Karpas-422 (cell line): ENCODE results near the gene F8. TPM values are rescaled to one million over a fixed set of nuclear protein-coding genes. Genes with fewer than 3 reads are reported as not detected.
A peak's percentile ranks its signal among the peaks of the same experiment; 100 is the strongest.

Experiments used
- DNase-seq: peaks from one replicate; pipeline ENCODE4 v3.0.0-alpha.2; 2015
- H2AFZ ChIP-seq: fragments of 200-600 bp; sonication (generic); 2 replicates; pipeline ENCODE4 v1.6.1; 2014; ENCODE audit warnings: antibody characterized with exemption, low read length, mixed read lengths
- H3K27ac ChIP-seq: fragments of 200-600 bp; sonication (generic); 2 replicates; pipeline ENCODE4 v1.5.1; 2014; ENCODE audit warnings: mild to moderate bottlenecking, low read length, moderate library complexity
- H3K27me3 ChIP-seq: fragments of 200-600 bp; sonication (generic); 2 replicates; pipeline ENCODE4 v1.6.1; 2014; ENCODE audit warnings: low read length, mixed read lengths
- H3K36me3 ChIP-seq: fragments of 200-600 bp; sonication (generic); 2 replicates; pipeline ENCODE4 v1.6.1; 2014; ENCODE audit warnings: low read length, mixed read lengths; ENCODE audit not compliant: insufficient read depth
- H3K4me1 ChIP-seq: fragments of 200-600 bp; sonication (generic); 2 replicates; pipeline ENCODE4 v1.6.1; 2014; ENCODE audit warnings: mild to moderate bottlenecking, low read length, mixed read lengths
- H3K4me2 ChIP-seq: fragments of 200-600 bp; sonication (generic); 2 replicates; pipeline ENCODE4 v1.6.1; 2014; ENCODE audit warnings: low read length, low read depth, mild to moderate bottlenecking; ENCODE audit not compliant: poor library complexity, severe bottlenecking
- H3K4me3 ChIP-seq: fragments of 200-600 bp; sonication (generic); 2 replicates; pipeline ENCODE4 v1.5.1; 2014; ENCODE audit warnings: mild to moderate bottlenecking, antibody characterized with exemption, low read length, mixed read lengths
- H3K79me2 ChIP-seq: fragments of 200-600 bp; sonication (generic); 2 replicates; pipeline ENCODE4 v1.6.1; 2014; ENCODE audit warnings: mild to moderate bottlenecking, low read length, mixed read lengths
- H3K9ac ChIP-seq: fragments of 200-600 bp; sonication (generic); 2 replicates; pipeline ENCODE4 v1.6.0; 2014; ENCODE audit warnings: low read length
- H3K9me2 ChIP-seq: fragments of 200-600 bp; sonication (generic), shearing (Covaris generic); replicated peaks from 2 replicates; pipeline ENCODE4 v1.6.0; 2014; ENCODE audit warnings: mild to moderate bottlenecking, low read length, moderate library complexity; ENCODE audit not compliant: insufficient read depth
- H3K9me3 ChIP-seq: fragments of 300-700, 200-600 bp; sonication (generic); 2 replicates; pipeline ENCODE4 v1.6.1; 2014; ENCODE audit warnings: low read length, mixed read lengths
- H4K20me1 ChIP-seq: fragments of 200-600 bp; sonication (generic); 2 replicates; pipeline ENCODE4 v1.6.1; 2014; ENCODE audit warnings: mild to moderate bottlenecking, antibody characterized with exemption, low read length, low read depth; ENCODE audit not compliant: insufficient read depth
- total RNA-seq: library from RNA; depleted of rRNA; stranded (reverse); fragments of >200 nt; shearing (Covaris generic); gene quantifications from 2 replicates; pipeline ENCODE4 v1.2.3, GENCODE V29; 2014; ENCODE audit warnings: low replicate concordance

The F8 gene
- total RNA-seq, 1 experiment from 2014 or later: 4.1 TPM

DNA sequence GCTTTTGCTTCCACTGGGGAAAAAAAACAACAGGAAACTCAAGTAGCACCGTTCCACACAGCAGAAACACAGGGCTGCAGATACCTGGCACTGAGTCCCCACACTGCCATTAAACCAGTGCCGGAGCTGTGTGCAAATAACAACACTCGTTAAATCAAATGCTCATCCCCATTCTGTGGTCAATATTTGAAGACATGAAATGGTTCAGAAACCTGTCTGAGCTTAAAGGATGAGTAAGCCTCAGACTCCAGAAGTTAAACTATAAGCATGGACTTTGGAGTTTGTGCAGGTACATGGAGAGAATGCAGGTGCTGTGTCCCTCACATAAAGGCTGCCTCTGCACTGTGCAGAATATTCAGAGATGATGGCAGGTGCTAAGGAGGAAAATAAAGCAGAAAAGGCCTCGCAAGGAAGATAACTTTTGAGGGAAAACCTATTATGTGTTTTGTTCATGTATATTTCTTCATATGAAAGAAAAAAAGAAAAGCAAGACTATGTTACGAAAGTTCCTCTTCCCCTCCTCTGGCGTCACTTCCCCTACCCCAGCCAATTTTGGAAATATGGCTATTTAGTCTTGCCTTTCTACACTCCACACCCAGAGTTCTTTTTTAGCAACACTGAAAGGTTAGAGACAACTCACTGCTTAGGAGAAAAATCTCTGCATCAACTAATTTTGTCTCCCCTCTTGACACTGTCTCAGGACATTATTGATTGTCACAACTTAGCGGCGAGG is 221.9 kb downstream of the F8 start:
- Histone ChIP-seq H3K27ac (no peak overlapping the region), H3K36me3 (no peaks in the 10 kb centered on the region), H3K4me3 (no peak overlapping the region), H3K9ac (no peak overlapping the region), H3K4me1 (peaks cover 11% of the 10 kb centered on the region), H3K9me3 (no peaks in the 10 kb centered on the region), H2AFZ (peak overlapping the region; percentile 53; the same call in 1 of the 2 replicates), H3K79me2 (no peaks in the 10 kb centered on the region), H3K4me2 (no peak overlapping the region), H3K27me3 (no peaks in the 10 kb centered on the region), H4K20me1 (no peaks in the 10 kb centered on the region), H3K9me2 (no peaks in the 10 kb centered on the region)
- no peak for DNase-seq

GRCh38 chrX:154799556-154800348 is 222.8 kb downstream of the F8 start:
- Histone ChIP-seq H3K27me3 (no peaks in the 10 kb centered on the region), H3K27ac (no peak overlapping the region), H3K4me1 (peaks cover 4% of the 10 kb centered on the region), H2AFZ (no peak overlapping the region), H3K4me2 (no peak overlapping the region), H3K9me2 (no peaks in the 10 kb centered on the region), H3K9ac (no peak overlapping the region), H3K79me2 (no peaks in the 10 kb centered on the region), H3K4me3 (no peak overlapping the region), H3K9me3 (no peaks in the 10 kb centered on the region), H3K36me3 (no peaks in the 10 kb centered on the region), H4K20me1 (no peaks in the 10 kb centered on the region)
- DNase-seq: no peak

GRCh38 chrX:154797006-154797405 is 225.5 kb downstream of the F8 start:
- Histone ChIP-seq H3K4me2 (no peak overlapping the region), H2AFZ (no peak overlapping the region), H4K20me1 (no peaks in the 10 kb centered on the region), H3K27ac (no peak overlapping the region), H3K9ac (no peak overlapping the region), H3K36me3 (no peaks in the 10 kb centered on the region), H3K9me2 (no peaks in the 10 kb centered on the region), H3K4me3 (no peak overlapping the region), H3K27me3 (no peaks in the 10 kb centered on the region), H3K4me1 (peaks cover 4% of the 10 kb centered on the region), H3K9me3 (no peaks in the 10 kb centered on the region), H3K79me2 (no peaks in the 10 kb centered on the region)
- DNase-seq: no peak

DNA sequence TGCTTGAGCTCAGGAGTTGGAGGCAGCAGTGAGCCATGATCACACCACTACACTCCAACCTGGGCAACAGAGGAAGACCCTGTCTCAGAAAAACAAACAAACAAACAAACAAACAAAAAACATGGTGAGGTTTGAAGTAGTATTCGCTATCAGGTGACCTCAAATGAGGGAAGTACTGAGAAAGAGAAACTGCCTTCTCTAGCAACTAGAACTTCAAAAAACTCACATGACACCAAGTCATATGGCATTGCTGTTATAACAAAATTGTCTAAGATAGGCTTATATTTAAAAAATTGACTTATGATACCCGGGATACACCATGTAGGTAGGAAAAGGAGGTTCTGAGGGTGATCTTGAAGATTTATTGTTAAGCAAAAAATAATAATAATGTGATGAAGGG is 227.5 kb downstream of the F8 start:
- Histone ChIP-seq H2AFZ (no peak overlapping the region), H3K36me3 (no peaks in the 10 kb centered on the region), H3K4me1 (no peaks in the 10 kb centered on the region), H3K9me2 (no peaks in the 10 kb centered on the region), H4K20me1 (no peaks in the 10 kb centered on the region), H3K9me3 (no peaks in the 10 kb centered on the region), H3K27ac (no peak overlapping the region), H3K4me2 (no peak overlapping the region), H3K79me2 (no peaks in the 10 kb centered on the region), H3K27me3 (no peaks in the 10 kb centered on the region), H3K4me3 (no peak overlapping the region), H3K9ac (no peak overlapping the region)
- no peak for DNase-seq

GRCh38 chrX:154793084-154793795 is 229.3 kb downstream of the F8 start:
- H3K27ac ChIP-seq: no peak overlapping the region
- no peaks in the 10 kb centered on the region for H3K9me3 ChIP-seq
- no peak overlapping the region for H3K4me2 ChIP-seq
- H3K4me1 ChIP-seq: no peaks in the 10 kb centered on the region
- DNase-seq: no peak
- H4K20me1 ChIP-seq: no peaks in the 10 kb centered on the region
- H3K27me3 ChIP-seq: no peaks in the 10 kb centered on the region
- H3K36me3 ChIP-seq: no peaks in the 10 kb centered on the region
- no peak overlapping the region for H3K9ac ChIP-seq
- no peak overlapping the region for H3K4me3 ChIP-seq
- no peaks in the 10 kb centered on the region for H3K79me2 ChIP-seq
- H3K9me2 ChIP-seq: no peaks in the 10 kb centered on the region
- H2AFZ ChIP-seq: no peak overlapping the region

GRCh38 chrX:154791939-154792338 is 230.6 kb downstream of the F8 start:
- no peaks in the 10 kb centered on the region for H3K79me2 ChIP-seq
- H2AFZ ChIP-seq: no peak overlapping the region
- no peak for DNase-seq

GRCh38 chrX:154791467-154791866 is 231.1 kb downstream of the F8 start:
- Histone ChIP-seq H2AFZ (no peak overlapping the region), H3K36me3 (no peaks in the 10 kb centered on the region), H3K9ac (no peak overlapping the region), H3K27ac (no peak overlapping the region), H3K4me3 (no peak overlapping the region), H3K9me3 (no peaks in the 10 kb centered on the region), H3K4me2 (no peak overlapping the region), H4K20me1 (no peaks in the 10 kb centered on the region), H3K9me2 (no peaks in the 10 kb centered on the region), H3K27me3 (no peaks in the 10 kb centered on the region), H3K79me2 (no peaks in the 10 kb centered on the region), H3K4me1 (no peaks in the 10 kb centered on the region)
- DNase-seq: no peak

More at GRCh38 chrX:154791939-154792338, 230.6 kb downstream of the F8 start:
- H3K36me3 ChIP-seq: no peaks in the 10 kb centered on the region
- no peak overlapping the region for H3K4me2 ChIP-seq
- H3K9me3 ChIP-seq: no peaks in the 10 kb centered on the region
- H3K9me2 ChIP-seq: no peaks in the 10 kb centered on the region
- H3K4me1 ChIP-seq: no peaks in the 10 kb centered on the region
- H3K27me3 ChIP-seq: no peaks in the 10 kb centered on the region
- no peak overlapping the region for H3K4me3 ChIP-seq
- H3K9ac ChIP-seq: no peak overlapping the region
- no peaks in the 10 kb centered on the region for H4K20me1 ChIP-seq
- no peak overlapping the region for H3K27ac ChIP-seq
